SKM-1 (cell line): ENCODE measurements around the gene RPP21.

ENCODE experiments used
- DNase-seq: peaks from one replicate; lab custom pipeline; 2025; ENCODE audit not compliant: unreplicated experiment; lab: John Stamatoyannopoulos, UW

RPP21 gene

DNA sequence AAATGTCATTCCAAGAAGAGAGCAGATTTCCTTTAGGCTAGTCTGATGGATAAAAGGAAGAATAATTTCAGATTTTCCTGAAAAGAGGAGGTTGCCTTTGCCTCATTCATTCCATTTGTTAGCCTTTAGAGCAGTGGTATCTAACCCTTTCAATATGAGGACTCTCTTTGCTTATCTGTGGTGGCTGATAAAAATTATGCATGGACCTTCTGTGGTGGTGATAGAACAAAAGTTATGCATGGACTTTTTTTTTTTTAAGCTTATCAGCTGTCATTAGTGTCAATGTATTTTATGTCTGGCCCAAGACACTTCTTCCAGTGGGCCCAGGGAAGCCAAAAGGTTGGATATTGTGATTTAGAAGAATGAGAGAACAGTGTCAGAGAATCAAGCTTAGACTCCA lies 16.6 kb upstream of the RPP21 start:
- DNase-seq: no peak

DNA sequence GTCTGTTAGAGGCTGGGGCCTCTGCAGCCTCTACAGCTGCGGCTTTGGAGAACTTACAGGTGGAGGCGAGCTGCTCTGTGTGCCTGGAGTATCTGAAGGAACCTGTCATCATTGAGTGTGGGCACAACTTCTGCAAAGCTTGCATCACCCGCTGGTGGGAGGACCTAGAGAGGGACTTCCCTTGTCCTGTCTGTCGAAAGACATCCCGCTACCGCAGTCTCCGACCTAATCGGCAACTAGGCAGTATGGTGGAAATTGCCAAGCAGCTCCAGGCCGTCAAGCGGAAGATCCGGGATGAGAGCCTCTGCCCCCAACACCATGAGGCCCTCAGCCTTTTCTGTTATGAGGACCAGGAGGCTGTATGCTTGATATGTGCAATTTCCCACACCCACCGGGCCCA lies 15.6 kb upstream of the RPP21 start:
- DNase-seq: no peak

DNA sequence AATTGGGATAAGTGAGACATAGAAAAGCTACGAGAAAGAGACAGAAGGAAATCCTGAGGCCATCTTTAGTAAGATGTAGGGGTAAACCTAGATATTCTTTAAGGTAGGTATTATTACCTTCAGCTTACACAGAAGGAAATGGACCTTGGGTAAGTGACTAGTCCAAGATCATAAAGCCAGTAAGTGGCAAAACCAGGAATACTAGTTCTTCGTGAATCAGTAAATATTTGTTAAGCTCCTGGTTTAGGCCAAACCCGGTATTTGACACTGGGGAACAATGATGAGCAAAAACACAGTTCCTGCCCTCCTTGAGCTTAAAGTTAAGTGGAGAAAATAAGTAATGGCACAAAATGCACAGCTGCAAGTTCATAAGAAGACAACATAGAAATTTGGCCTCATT lies 13.0 kb upstream of the RPP21 start:
- DNase-seq: no peak

DNA sequence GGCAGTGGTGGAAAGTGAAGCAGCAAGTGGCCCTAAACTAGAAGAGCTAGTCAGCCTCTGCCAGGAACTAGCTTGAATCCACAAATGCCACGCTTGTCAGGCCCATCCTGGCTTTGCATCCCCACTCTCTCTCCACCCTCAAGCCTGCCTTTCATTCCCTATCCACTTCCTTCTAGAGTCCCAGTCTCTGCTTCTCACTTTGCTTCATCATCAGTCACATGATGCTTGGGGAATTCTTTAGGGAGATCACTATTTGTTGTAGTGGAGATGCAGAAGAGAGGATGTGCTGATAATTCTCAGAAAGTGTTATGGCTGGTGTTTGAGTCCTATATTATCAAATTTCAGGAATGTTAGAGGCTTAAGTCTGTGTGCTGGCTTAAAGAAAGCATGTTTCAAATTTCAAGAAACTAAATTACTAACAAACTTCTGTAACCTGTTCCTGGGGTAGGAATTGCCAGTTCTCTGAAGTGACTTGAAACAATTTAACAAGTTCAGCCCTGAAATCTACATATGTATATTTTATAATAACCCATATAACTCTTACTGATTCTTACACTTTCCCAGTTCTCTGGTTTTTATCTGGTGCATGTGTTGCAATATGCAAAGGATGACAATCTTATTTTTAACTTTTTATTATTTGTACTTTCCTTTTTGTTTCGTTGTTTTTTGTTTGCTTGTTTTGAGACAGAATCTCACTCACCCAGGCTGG lies 10.7 kb upstream of the RPP21 start:
- no peak for DNase-seq

DNA sequence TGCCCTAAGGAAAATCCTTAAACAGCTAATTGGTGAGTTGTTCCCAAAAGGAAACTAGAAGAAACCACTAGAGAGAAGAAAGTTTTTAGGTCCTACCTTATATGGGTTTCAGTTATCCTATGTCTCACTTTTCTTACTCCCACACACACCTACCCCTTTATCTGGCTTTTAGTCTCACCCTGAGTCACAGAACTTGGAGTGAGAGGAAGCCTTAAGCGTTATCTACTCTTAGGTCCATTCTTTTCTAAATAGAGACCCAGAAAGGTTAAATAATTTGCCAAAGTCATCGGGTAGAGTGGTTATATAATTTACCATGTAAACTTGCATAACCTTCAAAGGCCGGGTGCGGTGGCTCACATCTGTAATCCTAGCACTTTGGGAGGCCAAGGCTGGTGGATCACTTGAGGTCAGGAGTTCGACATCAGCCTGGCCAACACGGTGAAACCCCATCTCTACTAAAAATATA lies 4.3 kb upstream of the RPP21 start:
- no peak for DNase-seq

DNA sequence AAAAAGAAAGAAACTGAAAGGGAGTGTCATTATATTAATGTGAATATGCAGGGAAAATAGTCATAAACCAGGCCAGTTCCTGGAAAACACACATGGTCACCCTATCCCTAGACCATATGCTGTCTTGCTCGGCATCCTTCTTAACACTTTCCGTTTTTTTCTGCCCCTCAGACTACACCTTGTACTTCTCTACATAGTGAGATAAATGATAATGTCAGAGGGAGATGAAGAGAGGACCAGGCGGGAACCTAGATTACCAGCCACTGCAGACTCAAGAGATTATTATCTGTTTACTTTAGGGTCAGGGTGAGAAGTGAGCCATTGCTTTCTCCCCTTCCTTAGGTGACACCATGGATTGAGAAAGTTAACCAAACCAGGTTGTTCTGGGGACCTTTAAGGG lies 3.7 kb upstream of the RPP21 start:
- DNase-seq: no peak

DNA sequence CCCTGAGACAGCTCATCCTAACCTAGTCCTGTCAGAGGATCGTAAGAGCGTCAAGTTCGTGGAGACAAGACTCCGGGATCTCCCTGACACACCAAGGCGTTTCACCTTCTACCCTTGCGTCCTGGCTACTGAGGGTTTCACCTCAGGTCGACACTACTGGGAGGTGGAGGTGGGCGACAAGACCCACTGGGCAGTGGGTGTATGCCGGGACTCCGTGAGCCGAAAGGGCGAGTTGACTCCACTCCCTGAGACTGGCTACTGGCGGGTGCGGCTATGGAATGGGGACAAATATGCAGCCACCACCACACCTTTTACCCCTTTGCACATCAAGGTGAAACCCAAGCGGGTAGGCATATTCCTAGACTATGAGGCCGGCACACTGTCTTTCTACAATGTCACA lies 3.2 kb upstream of the RPP21 start:
- no peak for DNase-seq

DNA sequence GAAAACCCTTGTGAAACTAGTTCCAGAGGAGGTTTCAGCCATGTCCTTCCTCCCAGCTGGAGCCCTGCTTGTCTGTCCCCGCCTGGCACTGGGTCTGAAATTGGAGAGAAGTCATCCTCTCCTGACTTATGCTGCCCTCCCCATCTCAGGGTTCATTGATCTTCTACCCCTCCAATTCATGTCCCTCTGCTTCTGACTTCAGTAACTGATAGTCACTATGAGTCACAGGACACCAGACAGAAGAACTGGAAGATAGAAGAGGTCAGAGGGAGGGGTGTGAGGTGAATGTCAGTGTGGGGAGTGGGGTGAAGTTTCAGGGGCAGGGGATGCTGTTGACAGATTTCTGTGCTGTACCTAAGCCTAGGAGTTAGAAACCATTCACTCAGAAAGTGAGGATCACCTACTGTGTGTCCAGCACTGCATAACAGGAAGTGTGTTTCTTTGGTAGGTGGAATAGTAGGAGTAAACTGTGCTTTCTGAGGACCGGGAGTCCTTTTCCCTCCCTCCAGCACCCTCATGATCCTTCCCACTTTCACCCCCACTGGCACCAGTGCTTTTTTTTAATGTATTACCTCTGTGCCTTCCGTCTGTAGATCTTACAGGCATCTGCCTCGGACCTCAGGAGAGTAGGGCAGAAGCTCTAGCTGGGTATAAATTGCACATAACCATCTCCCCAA lies 627 bp upstream of the RPP21 start:
- DNase-seq: no peak

DNA sequence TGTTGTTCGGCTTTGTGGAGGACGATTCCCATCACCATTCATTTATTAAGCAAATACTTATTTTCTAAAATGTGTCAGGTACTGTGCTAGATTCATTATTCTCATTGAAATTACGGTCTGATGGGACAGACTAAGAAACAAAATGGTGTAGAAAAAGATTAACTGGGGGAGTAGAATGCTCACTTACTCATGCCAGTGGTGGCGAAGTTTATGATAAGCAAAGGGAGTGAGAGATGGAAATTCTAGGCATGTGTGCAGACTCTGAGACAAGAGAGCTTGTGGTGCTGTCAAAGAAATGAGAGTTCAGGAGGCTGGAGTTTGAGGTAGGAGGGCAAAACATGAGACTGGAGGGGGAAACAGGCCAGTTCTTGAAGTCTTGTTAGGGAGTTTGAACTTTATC lies 896 bp downstream of the RPP21 start:
- DNase-seq: no peak

DNA sequence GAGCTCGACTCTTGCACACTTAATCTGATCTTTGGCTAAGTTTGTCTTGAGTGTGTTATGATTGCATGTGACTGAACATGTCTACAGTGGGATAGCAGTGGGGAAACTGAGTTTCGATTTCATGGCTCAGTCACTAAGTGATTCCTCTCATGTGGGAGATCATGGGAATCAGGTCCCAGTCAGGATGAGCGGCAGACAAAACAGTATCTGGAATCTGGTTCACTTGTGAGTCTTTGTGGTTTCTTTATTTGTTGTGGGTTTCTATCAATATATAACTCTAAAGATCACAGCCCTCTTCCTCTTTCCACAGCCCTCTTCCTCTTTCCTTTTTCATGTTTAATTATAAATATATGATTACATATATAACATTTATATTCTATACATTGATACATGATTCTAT lies 4.0 kb downstream of the RPP21 start:
- no peak for DNase-seq

DNA sequence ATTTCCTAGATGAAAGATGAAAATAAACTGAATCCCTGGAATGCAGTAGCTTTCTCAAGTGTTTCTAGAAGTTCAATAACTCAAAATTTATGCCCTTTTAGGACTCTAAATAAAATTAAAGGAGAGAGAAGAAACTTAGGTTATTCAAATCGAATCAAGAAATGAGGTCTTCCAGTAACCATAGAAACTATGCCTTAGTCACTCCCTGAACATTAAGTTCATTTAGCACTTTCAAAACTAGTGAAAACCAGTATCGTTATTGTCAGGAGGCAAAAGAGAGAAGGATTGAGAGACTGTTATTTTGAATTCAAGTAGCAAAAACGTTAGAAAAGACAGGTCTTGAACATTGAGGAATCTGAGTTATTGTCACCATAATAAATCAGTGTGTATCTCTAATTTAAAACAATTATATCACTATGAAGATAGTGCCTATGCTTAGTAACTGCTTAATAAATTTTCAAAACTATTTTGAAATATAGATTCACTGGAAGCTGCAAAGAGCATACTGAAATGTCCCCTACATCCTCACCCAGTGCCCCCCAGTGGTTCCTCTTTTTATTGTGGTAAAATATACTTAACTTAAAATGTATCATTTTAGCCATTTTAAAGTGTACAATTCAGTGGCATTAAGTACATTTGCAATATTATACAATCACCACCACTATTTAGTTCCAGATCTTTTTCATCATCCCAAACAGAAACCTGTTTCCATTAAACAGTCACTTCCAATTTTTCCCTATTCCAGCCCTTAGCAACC lies 4.6 kb downstream of the RPP21 start:
- DNase-seq: no peak

DNA sequence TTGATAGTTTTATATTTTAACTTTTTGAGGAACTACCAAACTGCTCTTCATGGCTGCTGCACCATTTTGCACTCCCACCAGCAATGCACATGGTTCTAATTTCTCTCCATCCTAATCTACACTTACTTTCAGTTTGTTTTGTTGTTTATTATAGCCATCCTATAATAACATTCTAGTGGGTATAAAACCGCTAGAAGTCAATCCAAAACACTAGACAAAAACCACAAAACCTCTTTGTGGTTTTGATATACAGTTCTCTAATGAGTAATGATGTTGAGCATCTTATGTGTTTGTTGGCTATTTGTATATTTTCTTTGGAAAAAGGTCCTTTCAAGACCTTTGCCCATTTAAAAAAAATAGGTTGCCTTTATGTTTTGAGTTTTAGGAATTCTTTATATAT lies 5.6 kb downstream of the RPP21 start:
- no peak for DNase-seq

DNA sequence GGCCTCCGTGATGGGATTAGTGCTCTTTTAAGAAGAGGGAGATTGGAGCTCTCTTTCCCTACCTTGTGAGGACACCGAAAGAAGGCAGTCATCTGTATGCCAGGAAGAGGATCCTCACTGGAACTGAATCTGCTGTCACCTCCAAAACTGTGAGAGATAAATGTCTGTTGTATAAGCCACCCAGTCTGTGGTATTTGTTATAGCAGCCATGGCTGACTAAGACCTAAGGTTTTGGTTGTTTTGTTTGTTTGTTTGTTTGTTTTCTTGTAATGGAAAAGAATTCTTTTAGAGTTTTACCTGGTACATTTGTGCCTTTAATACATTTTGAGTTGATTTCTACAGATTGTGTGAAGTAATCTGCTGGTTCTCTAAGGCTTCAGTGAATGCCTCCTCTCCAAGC lies 7.6 kb downstream of the RPP21 start:
- no peak for DNase-seq

DNA sequence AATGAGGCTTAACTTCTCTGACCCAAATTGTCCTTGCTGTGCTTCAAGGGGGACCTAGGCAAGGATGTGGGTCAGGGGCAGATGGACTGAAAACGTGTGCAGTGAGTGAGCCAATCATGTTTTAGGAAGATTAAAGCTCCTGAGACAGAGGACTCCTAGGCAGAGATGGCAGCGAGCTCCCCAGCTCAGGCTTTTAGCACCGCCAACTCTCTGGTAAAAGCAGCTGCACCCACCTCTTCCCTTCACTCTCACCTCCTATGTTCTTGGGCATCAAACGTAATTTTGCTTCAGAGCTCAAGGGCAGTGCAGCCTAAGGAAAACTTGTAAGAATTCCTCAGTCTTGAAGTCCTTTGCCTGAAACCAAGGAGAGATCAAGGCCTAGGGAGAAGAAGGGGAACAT lies 10.3 kb downstream of the RPP21 start:
- no peak for DNase-seq

DNA sequence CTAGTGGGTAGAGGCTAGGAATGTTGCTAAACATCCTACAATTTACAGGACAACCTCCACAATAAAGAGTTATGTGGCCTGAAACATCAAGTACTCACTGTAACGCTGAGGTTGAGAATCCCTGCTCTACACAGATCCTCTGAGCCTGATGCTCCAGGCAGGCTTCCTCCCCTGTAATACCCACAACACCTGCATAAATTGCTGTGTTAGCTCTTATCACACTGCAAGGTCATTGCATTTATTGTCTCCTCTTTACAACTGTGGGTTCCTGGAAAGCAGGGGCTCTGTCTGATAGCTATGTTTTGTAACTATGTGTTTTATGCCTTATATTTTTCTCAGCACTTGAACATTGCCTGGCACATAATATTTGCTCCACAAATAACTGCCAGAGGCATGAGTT lies 11.6 kb downstream of the RPP21 start:
- no peak for DNase-seq

DNA sequence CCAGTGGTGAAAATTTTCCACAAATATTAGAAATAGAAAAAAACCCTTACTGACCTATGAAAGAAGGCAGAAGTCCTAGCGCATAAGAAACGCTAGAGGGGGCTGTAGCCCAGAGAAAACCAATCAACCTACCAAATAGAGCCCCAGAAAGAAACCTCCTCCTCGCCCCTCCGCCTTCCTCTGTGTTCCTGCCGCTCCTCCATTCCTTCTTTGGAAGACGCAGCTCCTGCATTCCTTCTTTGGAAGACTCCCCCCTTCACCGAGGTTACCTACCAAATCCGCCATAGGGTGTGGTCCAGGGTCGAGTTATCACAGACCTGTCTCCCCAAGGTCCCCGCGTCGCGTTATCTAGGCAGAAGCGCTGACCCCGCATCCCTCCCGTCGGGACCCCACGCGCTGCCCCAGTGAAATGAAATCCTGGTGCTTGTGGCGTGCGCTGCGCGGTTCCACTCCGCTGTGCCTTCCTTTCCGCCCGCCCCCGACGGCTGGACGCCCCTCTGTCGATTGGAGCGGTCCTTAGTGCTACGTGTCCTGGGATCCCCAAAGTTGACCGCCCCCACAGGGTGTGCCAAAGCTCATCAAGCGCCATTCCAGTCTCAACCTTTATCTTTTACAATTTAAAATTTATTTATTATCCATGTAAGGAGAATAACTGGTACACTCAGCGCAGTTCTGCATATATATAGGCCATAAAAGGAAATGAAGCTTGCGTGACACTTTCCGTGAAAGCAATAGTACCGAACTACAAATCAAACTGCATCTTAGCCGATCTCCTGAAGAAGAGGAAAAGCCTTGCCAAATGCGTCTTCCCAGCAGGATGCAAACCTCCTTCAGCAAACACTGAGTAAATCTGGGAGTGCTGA lies 13.0 kb downstream of the RPP21 start:
- no peak for DNase-seq

DNA sequence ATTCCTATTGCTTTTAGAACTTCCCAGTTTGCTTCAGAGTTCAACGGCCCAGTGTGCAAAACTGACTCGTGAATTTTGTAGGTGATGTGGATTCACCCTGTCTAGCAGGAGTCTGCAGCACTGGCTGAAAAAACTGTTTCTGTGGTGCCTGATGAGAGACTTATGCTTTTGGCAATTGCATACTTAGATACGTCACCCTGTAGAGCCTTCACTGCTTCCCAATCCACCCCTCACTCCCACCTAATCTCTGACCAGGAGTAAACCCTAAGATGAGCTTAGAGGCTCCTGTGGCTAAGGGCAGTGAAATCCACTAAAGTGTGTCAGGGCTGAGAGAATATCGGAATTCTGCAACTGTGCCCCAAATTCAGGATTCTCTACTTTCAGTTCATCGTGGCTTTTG lies 14.3 kb downstream of the RPP21 start:
- DNase-seq: no peak

DNA sequence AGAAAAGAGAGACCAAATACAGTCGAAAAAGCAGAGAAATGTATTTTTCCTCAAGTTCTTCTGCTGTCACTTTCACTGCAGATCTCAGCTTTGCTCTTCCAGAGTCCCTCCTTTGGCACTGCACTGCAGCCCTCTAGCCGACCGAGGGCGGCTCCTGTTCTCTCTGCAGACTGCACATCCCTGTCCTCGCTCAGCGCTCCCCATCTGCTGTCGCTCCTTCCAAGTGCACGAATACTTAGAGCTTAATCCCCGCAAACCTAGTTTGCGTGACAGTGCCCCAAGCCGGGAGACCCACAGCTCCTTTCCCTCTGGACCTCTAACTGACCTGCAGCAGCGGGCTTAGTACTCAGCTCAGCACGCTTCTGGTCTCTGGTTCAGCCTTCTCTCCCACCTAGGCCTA lies 15.2 kb downstream of the RPP21 start:
- DNase-seq: no peak

DNA sequence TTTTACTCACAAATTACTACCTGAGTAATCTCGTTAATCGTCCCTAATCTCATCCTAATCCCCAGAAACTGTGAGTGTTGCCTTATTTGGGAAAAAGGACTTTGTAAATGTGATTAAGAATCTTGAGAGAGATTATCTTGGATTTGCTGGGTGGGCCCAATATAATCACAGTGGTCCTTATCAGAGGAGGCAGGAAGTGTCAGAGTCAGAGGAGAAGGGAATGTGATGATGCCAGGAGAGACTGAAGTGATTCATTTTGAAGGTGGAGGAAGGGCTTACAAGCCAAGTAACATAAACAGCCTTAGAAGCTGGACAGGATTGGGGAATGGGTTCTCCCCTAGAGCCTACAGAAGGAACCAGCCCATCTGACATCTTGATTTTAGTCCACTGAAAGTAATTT lies 16.7 kb downstream of the RPP21 start:
- DNase-seq: no peak

DNA sequence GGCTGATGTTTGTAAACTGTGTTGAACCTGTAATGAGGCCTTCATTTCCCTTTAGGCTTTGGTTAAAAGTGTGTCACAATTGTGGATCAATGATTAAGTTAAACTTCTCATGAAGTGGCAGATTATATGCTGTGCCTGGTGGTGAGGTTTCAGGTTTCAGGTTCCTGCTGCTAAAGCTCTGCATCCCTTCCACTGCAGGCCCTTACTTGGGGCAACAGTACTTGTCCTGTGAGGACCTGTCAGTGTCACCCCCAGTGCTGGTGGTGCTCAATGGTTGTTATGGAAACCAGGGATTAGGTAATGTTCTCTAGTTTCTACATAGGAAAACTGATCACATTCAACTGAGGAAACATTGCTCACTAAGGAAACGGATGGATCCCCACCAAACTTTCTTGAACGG lies 18.5 kb downstream of the RPP21 start:
- DNase-seq: no peak

DNA sequence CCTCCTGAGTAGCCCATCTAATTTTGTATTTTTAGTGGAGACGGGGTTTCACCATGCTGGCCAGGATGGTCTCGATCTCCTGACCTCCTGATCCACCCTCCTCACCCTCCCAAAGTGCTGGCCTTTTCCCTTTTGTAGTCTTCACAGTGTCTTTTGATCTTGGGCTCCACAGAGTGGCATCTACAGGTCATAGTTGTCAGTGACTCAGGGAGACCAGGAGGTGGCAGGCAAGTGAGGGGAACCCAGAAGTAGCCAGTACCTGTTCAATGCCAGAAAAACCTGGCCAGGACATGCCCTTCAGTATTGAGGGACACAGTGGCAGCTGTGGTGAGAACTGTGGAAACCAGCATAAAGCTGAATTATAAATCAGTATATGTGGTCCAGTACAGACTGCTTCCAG lies 19.6 kb downstream of the RPP21 start:
- DNase-seq: no peak
